MM.1S (cell line): ENCODE data around the gene CIITA.
"Not testable (repeated sequence)": the region's sequence is repeated elsewhere in the genome, so short reads cannot be mapped to it uniquely, and the experiment has no call there.

ENCODE experiments used
- DNase-seq: peaks from one replicate; pipeline ENCODE4 v3.0.0-alpha.2; 2015
- H2AFZ ChIP-seq: fragments of 300-600 bp; sonication (generic); 2 replicates; pipeline ENCODE4 v1.6.0; 2016; ENCODE audit warnings: antibody characterized with exemption, low read length
- H3F3A ChIP-seq: fragments of 300-600 bp; sonication (generic); 2 replicates; pipeline ENCODE4 v1.6.1; 2016; ENCODE audit warnings: mild to moderate bottlenecking, antibody characterized with exemption, low read length, moderate library complexity, mixed read lengths; ENCODE audit not compliant: insufficient read depth
- H3K27ac ChIP-seq: fragments of 300-600 bp; sonication (generic); 2 replicates; pipeline ENCODE4 v1.5.1; 2016; ENCODE audit warnings: mild to moderate bottlenecking, low read length
- H3K27me3 ChIP-seq: fragments of 300-600 bp; sonication (generic); replicated peaks from 2 replicates; pipeline ENCODE4 v1.6.0; 2016; ENCODE audit warnings: low read length; ENCODE audit not compliant: insufficient read depth
- H3K36me3 ChIP-seq: fragments of 300-600 bp; sonication (generic); replicated peaks from 2 replicates; pipeline ENCODE4 v1.6.1; 2016; ENCODE audit warnings: mild to moderate bottlenecking, low read length, mixed read lengths; ENCODE audit not compliant: insufficient read depth
- H3K4me1 ChIP-seq: fragments of 300-600 bp; sonication (generic); 2 replicates; pipeline ENCODE4 v1.6.1; 2016; ENCODE audit warnings: low read length, mixed read lengths
- H3K4me2 ChIP-seq: fragments of 300-600 bp; sonication (generic); 2 replicates; pipeline ENCODE4 v1.6.0; 2016; ENCODE audit warnings: low read depth, low read length
- H3K4me3 ChIP-seq: fragments of 300-600 bp; sonication (generic); 2 replicates; pipeline ENCODE4 v1.5.1; 2016; ENCODE audit warnings: low read length, mixed read lengths
- H3K79me2 ChIP-seq: fragments of 300-600 bp; sonication (generic); 2 replicates; pipeline ENCODE4 v1.6.1; 2016; ENCODE audit warnings: mixed run types, low read length, mixed read lengths
- H3K9ac ChIP-seq: fragments of 300-600 bp; sonication (generic); 2 replicates; pipeline ENCODE4 v1.6.1; 2016; ENCODE audit warnings: low read length, mixed read lengths
- H3K9me2 ChIP-seq: fragments of 300-600 bp; sonication (generic); replicated peaks from 2 replicates; pipeline ENCODE4 v1.6.1; 2016; ENCODE audit warnings: mild to moderate bottlenecking, low read length, mixed read lengths; ENCODE audit not compliant: insufficient read depth
- H3K9me3 ChIP-seq: fragments of 300-600 bp; sonication (generic); replicated peaks from 2 replicates; pipeline ENCODE4 v1.6.1; 2016; ENCODE audit warnings: mild to moderate bottlenecking, low read length, mixed read lengths; ENCODE audit not compliant: insufficient read depth
- H4K20me1 ChIP-seq: fragments of 300-600 bp; sonication (generic); 2 replicates; pipeline ENCODE4 v1.6.1; 2016; ENCODE audit warnings: mild to moderate bottlenecking, low read length, moderate library complexity, mixed read lengths; ENCODE audit not compliant: insufficient read depth
- EZH2 ChIP-seq: fragments of 300-600 bp; sonication (generic); optimal IDR thresholded peaks from 2 replicates; pipeline ENCODE3; 2017; ENCODE audit warnings: low read depth, mild to moderate bottlenecking, antibody characterized with exemption, low read length, mixed read lengths
- EZH2phosphoT487 ChIP-seq: fragments of 300-600 bp; sonication (generic); IDR thresholded peaks from 2 replicates; pipeline ENCODE4 v1.6.1; 2018; ENCODE audit warnings: antibody characterized with exemption, low read length
- TF ChIP-seq, protein P1 (sequence below): fragments of 300-600 bp; sonication (generic); IDR thresholded peaks from 2 replicates; pipeline ENCODE4 v1.5.1; 2016; ENCODE audit warnings: antibody characterized with exemption, low read length, mixed read lengths

Gene CIITA

DNA sequence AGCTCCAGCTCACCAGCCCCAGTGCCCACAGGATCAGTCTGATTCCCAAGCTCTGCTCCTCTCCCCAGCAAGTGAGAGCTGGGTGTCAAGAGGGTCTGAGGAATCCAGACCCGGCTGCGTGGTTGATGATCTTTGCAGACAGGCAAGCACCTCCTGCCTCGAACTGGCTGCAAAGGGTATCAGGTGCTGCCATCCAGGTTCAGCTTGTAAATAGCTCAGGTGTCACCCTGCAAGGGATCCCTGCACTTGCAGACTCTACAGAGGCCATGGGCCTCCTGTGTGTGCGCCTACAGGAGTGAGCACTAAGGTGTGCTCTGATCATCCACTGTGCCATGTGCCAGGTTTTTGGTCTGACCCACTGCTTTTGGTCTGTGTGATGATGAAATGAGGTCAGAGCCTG, 49.1 kb downstream of the CIITA start:
- no peaks in the 10 kb centered on the region for H3K4me1 ChIP-seq
- no peaks in the 10 kb centered on the region for H3K79me2 ChIP-seq
- no peaks in the 10 kb centered on the region for H3F3A ChIP-seq
- no peak overlapping the region for H3K4me3 ChIP-seq
- no peaks in the 10 kb centered on the region for H3K9me2 ChIP-seq
- DNase-seq = no peak
- H3K9ac ChIP-seq = no peak overlapping the region
- H3K27ac ChIP-seq = no peak overlapping the region
- no peaks in the 10 kb centered on the region for H3K9me3 ChIP-seq
- H3K36me3 ChIP-seq = no peaks in the 10 kb centered on the region
- H2AFZ ChIP-seq = no peak overlapping the region
- H3K4me2 ChIP-seq = no peak overlapping the region
- TF ChIP-seq, protein P1, sequence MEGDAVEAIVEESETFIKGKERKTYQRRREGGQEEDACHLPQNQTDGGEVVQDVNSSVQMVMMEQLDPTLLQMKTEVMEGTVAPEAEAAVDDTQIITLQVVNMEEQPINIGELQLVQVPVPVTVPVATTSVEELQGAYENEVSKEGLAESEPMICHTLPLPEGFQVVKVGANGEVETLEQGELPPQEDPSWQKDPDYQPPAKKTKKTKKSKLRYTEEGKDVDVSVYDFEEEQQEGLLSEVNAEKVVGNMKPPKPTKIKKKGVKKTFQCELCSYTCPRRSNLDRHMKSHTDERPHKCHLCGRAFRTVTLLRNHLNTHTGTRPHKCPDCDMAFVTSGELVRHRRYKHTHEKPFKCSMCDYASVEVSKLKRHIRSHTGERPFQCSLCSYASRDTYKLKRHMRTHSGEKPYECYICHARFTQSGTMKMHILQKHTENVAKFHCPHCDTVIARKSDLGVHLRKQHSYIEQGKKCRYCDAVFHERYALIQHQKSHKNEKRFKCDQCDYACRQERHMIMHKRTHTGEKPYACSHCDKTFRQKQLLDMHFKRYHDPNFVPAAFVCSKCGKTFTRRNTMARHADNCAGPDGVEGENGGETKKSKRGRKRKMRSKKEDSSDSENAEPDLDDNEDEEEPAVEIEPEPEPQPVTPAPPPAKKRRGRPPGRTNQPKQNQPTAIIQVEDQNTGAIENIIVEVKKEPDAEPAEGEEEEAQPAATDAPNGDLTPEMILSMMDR = no peak
- TF ChIP-seq EZH2phosphoT487 (no peak), EZH2 (no peak)
- H4K20me1 ChIP-seq = 0 out of 2 replicates have a peak, but pooled peaks cover 3% of the 10 kb centered on the region
- no peaks in the 10 kb centered on the region for H3K27me3 ChIP-seq

DNA sequence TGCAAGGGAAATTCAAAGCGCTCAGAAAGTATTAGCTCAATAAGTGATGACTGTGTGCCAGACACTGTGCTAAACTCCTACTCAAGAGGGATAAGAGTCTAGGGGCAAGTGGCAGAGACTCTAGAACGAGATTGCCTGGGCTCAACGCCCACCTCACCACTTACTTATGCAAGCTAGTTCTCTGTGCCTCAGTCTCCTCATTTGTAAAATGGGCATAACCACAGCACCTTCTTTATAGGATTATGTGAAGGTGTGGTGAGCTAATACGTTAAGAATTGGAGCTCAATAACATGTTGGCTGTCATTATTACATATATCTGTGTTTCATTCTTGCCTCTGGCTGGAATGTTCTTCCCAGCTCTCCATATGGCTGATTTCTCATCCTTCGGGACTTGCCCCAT, 49.9 kb downstream of the CIITA start:
- DNase-seq = no peak
- no peaks in the 10 kb centered on the region for H3K27me3 ChIP-seq
- no peaks in the 10 kb centered on the region for H3K9me3 ChIP-seq
- H3K79me2 ChIP-seq = 0 out of 2 replicates have a peak, but pooled peaks cover 2% of the 10 kb centered on the region
- H3K9me2 ChIP-seq = no peaks in the 10 kb centered on the region
- H3K27ac ChIP-seq = no peak overlapping the region
- H3K4me3 ChIP-seq = no peak overlapping the region
- TF ChIP-seq EZH2 (no peak), EZH2phosphoT487 (no peak)
- TF ChIP-seq, protein P1 = no peak
- no peaks in the 10 kb centered on the region for H3K4me1 ChIP-seq
- H4K20me1 ChIP-seq = 0 out of 2 replicates have a peak, but pooled peaks cover 3% of the 10 kb centered on the region
- no peak overlapping the region for H3K4me2 ChIP-seq
- no peaks in the 10 kb centered on the region for H3K36me3 ChIP-seq
- no peak overlapping the region for H2AFZ ChIP-seq
- no peak overlapping the region for H3K9ac ChIP-seq
- H3F3A ChIP-seq = no peaks in the 10 kb centered on the region

DNA sequence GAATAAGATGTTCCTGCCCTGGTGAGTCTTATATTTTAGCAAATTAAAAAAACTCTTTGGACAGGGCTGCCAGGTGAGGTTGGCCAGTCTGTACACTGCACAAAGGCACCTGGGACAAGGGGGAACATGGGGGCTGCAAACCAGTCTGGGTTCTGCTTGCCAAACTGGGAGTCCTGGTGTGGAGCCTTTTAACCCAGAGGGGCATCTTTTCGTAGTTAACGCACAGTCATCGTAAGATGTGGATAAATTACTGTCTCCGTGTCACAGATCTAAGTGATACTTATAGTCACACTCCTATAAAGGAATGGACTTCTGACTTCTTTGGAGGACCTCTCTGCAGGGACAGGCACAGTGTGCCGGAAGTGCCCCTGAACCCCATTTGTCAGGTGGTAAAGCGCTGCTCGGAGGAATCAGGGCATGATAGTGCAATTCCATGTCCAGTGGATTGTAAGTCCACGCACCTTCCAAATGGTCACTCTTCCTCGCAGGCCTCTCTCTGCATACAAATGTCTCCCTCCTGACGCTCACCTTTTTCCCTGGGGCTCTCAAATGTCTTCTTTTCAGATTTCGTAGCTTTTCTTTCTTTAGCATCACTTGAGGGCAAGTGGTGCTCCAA, 50.6 kb downstream of the CIITA start:
- H4K20me1 ChIP-seq = 0 out of 2 replicates have a peak, but pooled peaks cover 3% of the 10 kb centered on the region
- TF ChIP-seq EZH2 (no peak), EZH2phosphoT487 (no peak)
- TF ChIP-seq, protein P1 = no peak
- no peaks in the 10 kb centered on the region for H3K36me3 ChIP-seq
- H3K27ac ChIP-seq = no peak overlapping the region
- DNase-seq = no peak
- H3K4me2 ChIP-seq = no peak overlapping the region
- no peak overlapping the region for H2AFZ ChIP-seq
- 0 out of 2 replicates have a peak, but pooled peaks cover 5% of the 10 kb centered on the region for H3K79me2 ChIP-seq
- H3K27me3 ChIP-seq = no peaks in the 10 kb centered on the region
- no peak overlapping the region for H3K4me3 ChIP-seq
- H3K4me1 ChIP-seq = no peaks in the 10 kb centered on the region
- no peaks in the 10 kb centered on the region for H3K9me3 ChIP-seq
- H3K9ac ChIP-seq = no peak overlapping the region
- no peaks in the 10 kb centered on the region for H3F3A ChIP-seq
- H3K9me2 ChIP-seq = no peaks in the 10 kb centered on the region

DNA sequence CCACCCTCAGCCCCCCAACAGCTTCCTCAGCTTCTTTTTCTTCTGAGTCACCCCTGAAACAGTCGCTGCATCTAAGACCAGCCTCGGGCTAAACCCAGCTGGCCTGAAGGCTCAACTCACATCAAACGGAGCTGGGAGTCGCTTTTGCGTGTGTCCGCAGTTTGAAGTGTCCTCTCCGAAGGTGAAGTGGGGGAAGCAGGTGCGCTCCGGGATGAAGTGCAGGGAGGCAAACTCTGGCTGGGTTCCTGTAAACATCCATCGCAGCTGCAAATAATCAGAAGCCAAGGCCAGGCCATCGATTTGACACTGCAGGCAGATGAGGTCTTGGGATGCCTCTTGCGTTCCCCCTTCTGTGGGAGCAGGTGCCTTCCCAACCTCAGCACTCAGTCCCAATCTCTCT, 52.1 kb downstream of the CIITA start:
- H4K20me1 ChIP-seq, DNase-seq, H3K9ac ChIP-seq, H3K4me1 ChIP-seq, H3K36me3 ChIP-seq, H3F3A ChIP-seq, H3K9me2 ChIP-seq, H3K27ac ChIP-seq, H3K4me2 ChIP-seq, H3K27me3 ChIP-seq, H3K4me3 ChIP-seq, H3K9me3 ChIP-seq, H2AFZ ChIP-seq: not testable (repeated sequence)
- H3K79me2 ChIP-seq = peaks cover 18% of the 10 kb centered on the region
